AG04450 (cell line): ENCODE measurements around the gene PGF. TPM values are rescaled to one million over a fixed set of nuclear protein-coding genes. Genes with fewer than 3 reads are reported as not detected.

Experiments
- CTCF ChIA-PET: fragments of 300-600, 350-600 bp; formaldehyde crosslinking; extraction: SDS; loops from one replicate; lab custom pipeline; 2022; ENCODE audit warnings: antibody characterized with exemption, inconsistent platforms; lab: Charles Lee
- POLR2A ChIA-PET: fragments of 350-600 bp; formaldehyde crosslinking; extraction: SDS; loops from one replicate; lab custom pipeline; 2021; ENCODE audit warnings: antibody characterized with exemption, inconsistent platforms; lab: Yijun Ruan, JAX
- DNase-seq: peaks from one replicate; pipeline ENCODE4 v3.0.0-alpha.2; 2011; ENCODE audit warnings: low read depth, low spot score
- H3K27ac ChIP-seq: one replicate; pipeline ENCODE4 v1.5.1; 2012; ENCODE audit warnings: low read depth, low read length, control low read depth
- H3K27me3 ChIP-seq: one replicate; pipeline ENCODE4 v1.6.0; 2012; ENCODE audit warnings: low read length; ENCODE audit not compliant: control insufficient read depth, insufficient read depth
- H3K4me3 ChIP-seq: 2 replicates; pipeline ENCODE4 v1.5.1; 2011; ENCODE audit warnings: mild to moderate bottlenecking, low read depth, low read length, control low read depth
- H3K9me3 ChIP-seq: 2 replicates; pipeline ENCODE4 v1.5.1; 2012; ENCODE audit warnings: low read length; ENCODE audit not compliant: control insufficient read depth, insufficient read depth
- polyA plus RNA-seq: library from polyadenylated mRNA; depleted of rRNA; stranded (reverse); fragments of >200 nt; gene quantifications from 2 replicates; pipeline ENCODE4 v1.2.3, GENCODE V29; 2011
- TF ChIP-seq, protein P1 (sequence below): IDR thresholded peaks from 2 replicates; pipeline ENCODE4 v1.5.1; 2011; ENCODE audit warnings: low read depth, low read length, control low read depth, inconsistent platforms

PGF gene
- polyA plus RNA-seq, 1 experiment, result 0.63 TPM

DNA sequence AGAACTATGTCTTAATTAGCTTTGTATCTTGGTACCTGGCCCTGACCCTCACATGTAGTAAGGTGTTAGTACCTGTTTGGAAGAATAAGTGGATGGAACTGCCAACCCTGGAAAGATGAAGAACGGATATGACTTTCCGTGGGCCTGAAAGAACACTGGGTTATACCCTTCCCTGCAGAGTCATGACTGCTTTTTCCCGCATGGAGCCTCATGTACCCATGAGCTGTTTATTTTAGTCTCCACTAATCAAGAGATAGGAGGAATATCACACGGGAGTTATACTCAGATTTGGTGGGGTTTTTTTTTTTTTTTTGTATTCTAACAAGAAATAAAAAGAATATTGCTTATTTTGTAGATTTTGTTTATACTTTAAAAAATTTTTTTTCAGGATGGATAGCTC lies 57.8 kb downstream of the PGF start:
- no peak overlapping the region for H3K4me3 ChIP-seq
- DNase-seq, result no peak
- ChIA-PET CTCF (interaction anchor here (0.6 to 6.7 kb wide), 6 partner anchors 8 to 259 kb away, joined by 3 to 72 read pairs (median 5); no protein-coding TSS in a partner anchor), POLR2A (no interaction called here)
- no peaks in the 10 kb centered on the region for H3K27me3 ChIP-seq
- TF ChIP-seq, protein P1, sequence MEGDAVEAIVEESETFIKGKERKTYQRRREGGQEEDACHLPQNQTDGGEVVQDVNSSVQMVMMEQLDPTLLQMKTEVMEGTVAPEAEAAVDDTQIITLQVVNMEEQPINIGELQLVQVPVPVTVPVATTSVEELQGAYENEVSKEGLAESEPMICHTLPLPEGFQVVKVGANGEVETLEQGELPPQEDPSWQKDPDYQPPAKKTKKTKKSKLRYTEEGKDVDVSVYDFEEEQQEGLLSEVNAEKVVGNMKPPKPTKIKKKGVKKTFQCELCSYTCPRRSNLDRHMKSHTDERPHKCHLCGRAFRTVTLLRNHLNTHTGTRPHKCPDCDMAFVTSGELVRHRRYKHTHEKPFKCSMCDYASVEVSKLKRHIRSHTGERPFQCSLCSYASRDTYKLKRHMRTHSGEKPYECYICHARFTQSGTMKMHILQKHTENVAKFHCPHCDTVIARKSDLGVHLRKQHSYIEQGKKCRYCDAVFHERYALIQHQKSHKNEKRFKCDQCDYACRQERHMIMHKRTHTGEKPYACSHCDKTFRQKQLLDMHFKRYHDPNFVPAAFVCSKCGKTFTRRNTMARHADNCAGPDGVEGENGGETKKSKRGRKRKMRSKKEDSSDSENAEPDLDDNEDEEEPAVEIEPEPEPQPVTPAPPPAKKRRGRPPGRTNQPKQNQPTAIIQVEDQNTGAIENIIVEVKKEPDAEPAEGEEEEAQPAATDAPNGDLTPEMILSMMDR, result no peak
- no peaks in the 10 kb centered on the region for H3K9me3 ChIP-seq
- no peak overlapping the region for H3K27ac ChIP-seq

DNA sequence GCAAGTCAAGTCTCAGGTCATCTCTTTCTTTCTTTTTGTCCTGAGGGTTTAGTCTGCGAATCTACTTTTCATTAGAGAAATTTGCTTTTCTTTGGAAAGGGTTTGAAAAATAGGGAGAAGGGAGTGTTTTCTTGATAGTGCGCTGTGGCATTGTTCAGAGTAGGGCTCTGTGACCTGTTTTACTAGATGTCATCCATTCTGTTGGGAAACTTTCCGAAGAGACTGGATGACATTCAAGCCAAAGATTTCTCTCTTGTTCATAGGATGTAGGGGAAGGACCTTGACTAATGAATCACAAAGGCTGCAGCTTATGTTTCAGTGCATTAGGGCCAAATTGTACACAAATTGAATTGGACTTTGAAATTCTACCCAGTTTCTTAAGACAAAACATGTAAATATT lies 59.0 kb downstream of the PGF start:
- CTCF ChIA-PET, result interaction anchor here (0.8 to 6.7 kb wide), 3 partner anchors 10 to 192 kb away, joined by 4 to 72 read pairs (median 21); no protein-coding TSS in a partner anchor
- H3K27ac ChIP-seq, result no peak overlapping the region
- no peaks in the 10 kb centered on the region for H3K27me3 ChIP-seq
- H3K9me3 ChIP-seq, result no peaks in the 10 kb centered on the region
- POLR2A ChIA-PET, result interaction anchor here (0.9 to 1.4 kb wide), 2 partner anchors 9 to 27 kb away, joined by 3 to 5 read pairs; partner anchors contain the start of gene RPS6KL1
- H3K4me3 ChIP-seq, result no peak overlapping the region
- TF ChIP-seq, protein P1, result no peak
- DNase-seq, result no peak

DNA sequence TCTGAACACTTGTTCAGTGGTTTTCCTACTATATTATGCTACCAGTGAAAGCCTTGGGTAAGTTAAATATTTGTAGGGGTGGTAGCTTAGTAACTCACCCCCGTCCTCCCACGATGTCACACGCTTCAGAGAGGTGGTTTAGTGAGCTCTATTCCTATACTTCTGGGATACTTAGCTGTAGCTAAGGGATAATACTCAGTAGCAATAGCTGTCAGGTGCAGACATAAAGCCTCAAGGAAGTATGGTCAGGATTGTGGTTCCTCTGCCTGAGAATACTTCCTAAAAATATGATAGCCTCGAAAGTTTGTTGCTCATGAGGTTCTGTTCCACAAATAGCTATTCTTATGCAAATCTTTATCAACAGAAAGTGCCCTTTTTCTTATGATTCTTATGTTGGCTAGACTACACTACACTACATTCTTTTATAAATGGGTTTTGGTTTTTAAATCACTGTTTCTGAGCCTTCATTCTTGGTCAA lies 61.7 kb downstream of the PGF start:
- Histone ChIP-seq H3K9me3 (no peaks in the 10 kb centered on the region), H3K4me3 (no peak overlapping the region), H3K27ac (no peak overlapping the region), H3K27me3 (no peaks in the 10 kb centered on the region)
- TF ChIP-seq, protein P1, result no peak
- DNase-seq, result no peak
- POLR2A ChIA-PET, result no interaction called here
- CTCF ChIA-PET, result interaction anchor here (6.7 to 6.8 kb wide), 2 partner anchors 12 to 33 kb away, joined by 52 to 72 read pairs; no protein-coding TSS in a partner anchor

DNA sequence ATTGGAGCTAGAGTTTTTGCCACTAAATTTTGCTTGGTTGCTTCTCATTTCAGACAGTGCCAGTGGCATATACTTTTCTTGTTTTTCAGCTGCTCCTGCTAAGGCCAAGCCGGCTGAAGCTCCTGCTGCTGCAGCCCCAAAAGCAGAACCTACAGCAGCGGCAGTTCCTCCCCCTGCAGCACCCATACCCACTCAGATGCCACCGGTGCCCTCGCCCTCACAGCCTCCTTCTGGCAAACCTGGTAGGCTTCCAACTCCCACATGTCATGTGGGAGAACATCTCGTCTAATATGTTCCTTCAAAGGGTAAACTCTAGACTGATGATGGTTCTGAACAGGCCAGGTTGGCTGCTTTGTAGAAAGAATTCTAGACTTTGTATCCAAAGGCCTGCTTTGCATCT lies 62.7 kb downstream of the PGF start:
- Histone ChIP-seq H3K4me3 (no peak overlapping the region), H3K9me3 (no peaks in the 10 kb centered on the region), H3K27me3 (no peaks in the 10 kb centered on the region), H3K27ac (no peak overlapping the region)
- DNase-seq, result no peak
- ChIA-PET CTCF (interaction anchor here (1.0 to 6.8 kb wide), 3 partner anchors 13 to 196 kb away, joined by 4 to 72 read pairs (median 52); no protein-coding TSS in a partner anchor), POLR2A (no interaction called here)
- TF ChIP-seq, protein P1, result no peak

DNA sequence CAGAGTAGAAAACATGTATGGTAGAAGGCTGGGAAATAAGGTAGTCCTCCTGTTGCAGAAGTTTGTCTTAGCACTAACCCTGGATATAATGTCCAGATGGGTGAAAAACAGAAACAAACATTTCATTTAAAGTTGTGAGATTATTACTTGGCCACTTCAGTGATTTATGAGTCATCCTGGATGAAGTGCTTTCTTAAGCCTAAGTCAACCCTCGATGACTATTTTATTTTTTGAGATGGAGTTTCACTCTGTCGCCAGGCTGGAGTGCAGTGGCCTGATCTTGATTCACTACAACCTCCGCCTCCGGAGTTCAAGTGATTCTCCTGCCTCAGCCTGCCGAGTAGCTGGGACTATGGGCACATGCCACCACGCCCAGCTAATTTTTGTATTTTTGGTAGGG lies 63.5 kb downstream of the PGF start:
- Histone ChIP-seq H3K27ac (no peak overlapping the region), H3K27me3 (no peaks in the 10 kb centered on the region), H3K9me3 (no peaks in the 10 kb centered on the region), H3K4me3 (no peak overlapping the region)
- TF ChIP-seq, protein P1, result no peak
- no peak for DNase-seq
- ChIA-PET CTCF (interaction anchor here (1.0 to 6.8 kb wide), 3 partner anchors 12 to 31 kb away, joined by 3 to 72 read pairs (median 52); no protein-coding TSS in a partner anchor), POLR2A (interaction anchor here (0.5 kb wide), 1 partner anchor 1280 kb away, joined by 3 read pairs; no protein-coding TSS in a partner anchor)
